Activated CD8-positive, alpha-beta T cell treated with anti-CD3 and anti-CD28 coated beads for 36 hours (primary cell): ENCODE data around the gene ATP6V0E2. TPM values are rescaled to one million over a fixed set of nuclear protein-coding genes. Genes with fewer than 3 reads are reported as not detected.

ENCODE experiments used
- total RNA-seq, 2 experiments: library from RNA; stranded (reverse); gene quantifications; one replicate each; pipeline ENCODE4 v1.2.3, GENCODE V29; 2021

Gene ATP6V0E2
- total RNA-seq, 2 experiments from 2014 or later, result 46.3 to 46.7 TPM

Other genes starting within 250 kb of the ATP6V0E2 start
- gene ZNF467, start 100.4 kb upstream of the ATP6V0E2 start, total RNA-seq, result under 1 TPM in 1 of 2 experiments, not detected in 1; 0.09 TPM
- gene ZNF862, start 35.6 kb upstream of the ATP6V0E2 start, total RNA-seq, result 10 to 100 TPM; 11.0 to 12.4 TPM